HUES6 (cell line): ENCODE results near the gene PDE7B.

Source experiments
- H3K27ac ChIP-seq: 2 replicates; pipeline ENCODE4 v1.7.0; 2013; ENCODE audit warnings: low read depth, mild to moderate bottlenecking, low read length, inconsistent platforms
- H3K27me3 ChIP-seq: 2 replicates; pipeline ENCODE4 v1.6.1; 2013; ENCODE audit warnings: low read length; ENCODE audit not compliant: control insufficient read depth, insufficient read depth
- H3K36me3 ChIP-seq: 2 replicates; pipeline ENCODE4 v1.6.1; 2013; ENCODE audit warnings: low read length; ENCODE audit not compliant: control insufficient read depth, insufficient read depth
- H3K4me1 ChIP-seq: 2 replicates; pipeline ENCODE4 v1.6.1; 2013; ENCODE audit warnings: low read length; ENCODE audit not compliant: control insufficient read depth, insufficient read depth
- H3K4me3 ChIP-seq: 2 replicates; pipeline ENCODE4 v1.5.1; 2013; ENCODE audit warnings: low read depth, low read length
- H3K9ac ChIP-seq: one replicate; pipeline ENCODE4 v1.6.1; 2013; ENCODE audit warnings: mild to moderate bottlenecking, low read length
- H3K9me3 ChIP-seq: 2 replicates; pipeline ENCODE4 v1.6.1; 2013; ENCODE audit warnings: low read depth, low read length; ENCODE audit not compliant: control insufficient read depth, insufficient read depth

The PDE7B gene

DNA sequence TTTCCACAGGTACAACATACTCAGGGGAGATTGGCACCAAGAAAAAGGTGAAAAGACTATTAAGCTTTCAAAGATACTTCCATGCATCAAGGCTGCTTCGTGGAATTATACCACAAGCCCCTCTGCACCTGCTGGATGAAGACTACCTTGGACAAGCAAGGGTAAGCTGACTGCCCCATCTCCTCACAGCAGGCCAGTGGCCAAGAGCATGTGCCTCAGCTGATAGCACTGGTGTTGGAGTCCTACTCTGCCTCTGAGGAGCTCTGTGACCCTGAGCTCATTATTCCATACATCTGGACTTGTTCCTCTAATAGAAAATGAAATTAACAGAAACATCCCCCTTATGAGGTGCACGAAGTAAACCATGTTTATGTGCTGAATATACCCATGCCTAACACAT lies 295.8 kb downstream of the PDE7B start:
- Histone ChIP-seq H3K9me3 (no peaks in the 10 kb centered on the region), H3K36me3 (no peaks in the 10 kb centered on the region), H3K27me3 (no peaks in the 10 kb centered on the region), H3K4me1 (no peaks in the 10 kb centered on the region), H3K27ac (no peak overlapping the region), H3K4me3 (no peak overlapping the region), H3K9ac (no peak overlapping the region)

DNA sequence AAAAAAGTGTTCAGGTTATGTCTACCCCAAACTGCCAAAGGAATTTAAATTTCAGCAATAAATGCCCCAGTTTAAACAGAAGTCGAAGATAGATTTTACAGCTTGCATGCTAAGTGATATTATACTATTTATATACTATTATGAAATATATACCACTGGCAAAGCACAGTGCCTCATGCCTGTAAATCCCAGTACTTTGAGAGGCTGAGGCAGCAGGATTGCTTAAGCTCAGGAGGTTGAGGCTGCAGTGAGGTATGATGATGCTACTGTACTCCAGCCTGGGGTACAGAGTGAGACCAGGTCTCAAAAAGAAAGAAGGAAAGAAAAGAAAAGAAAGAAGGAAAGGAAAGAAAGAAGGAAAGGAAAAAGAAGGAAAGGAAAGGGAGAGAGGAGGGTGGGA lies 296.6 kb downstream of the PDE7B start:
- Histone ChIP-seq H3K27me3 (no peaks in the 10 kb centered on the region), H3K36me3 (no peaks in the 10 kb centered on the region), H3K9me3 (no peaks in the 10 kb centered on the region)

DNA sequence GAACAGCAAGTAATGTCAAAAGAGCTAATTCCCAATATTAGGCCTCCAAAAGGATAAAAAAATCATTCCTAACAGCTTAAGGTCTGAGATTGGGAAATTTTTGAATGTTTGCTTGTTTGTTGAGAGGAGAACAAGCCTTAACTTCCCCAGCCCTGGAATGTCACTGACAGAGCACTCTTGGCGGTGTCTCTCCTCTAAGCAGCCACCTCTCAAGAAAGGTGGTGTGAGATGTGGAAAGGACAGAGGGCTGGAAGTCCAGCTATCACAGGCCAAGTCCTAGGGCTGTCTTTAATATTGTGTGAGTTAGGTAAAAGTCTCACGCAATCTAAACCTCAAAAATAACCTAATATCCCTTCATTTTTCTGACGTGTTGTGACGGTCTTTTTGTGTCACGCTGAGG lies 297.0 kb downstream of the PDE7B start:
- Histone ChIP-seq H3K27me3 (no peaks in the 10 kb centered on the region), H3K27ac (no peak overlapping the region), H3K9me3 (no peaks in the 10 kb centered on the region), H3K36me3 (no peaks in the 10 kb centered on the region), H3K4me1 (no peaks in the 10 kb centered on the region), H3K9ac (no peak overlapping the region), H3K4me3 (no peak overlapping the region)

More for the DNA sequence above, 296.6 kb downstream of the PDE7B start:
- H3K9ac ChIP-seq: no peak overlapping the region
- no peaks in the 10 kb centered on the region for H3K4me1 ChIP-seq
- H3K4me3 ChIP-seq: no peak overlapping the region
- H3K27ac ChIP-seq: no peak overlapping the region

DNA sequence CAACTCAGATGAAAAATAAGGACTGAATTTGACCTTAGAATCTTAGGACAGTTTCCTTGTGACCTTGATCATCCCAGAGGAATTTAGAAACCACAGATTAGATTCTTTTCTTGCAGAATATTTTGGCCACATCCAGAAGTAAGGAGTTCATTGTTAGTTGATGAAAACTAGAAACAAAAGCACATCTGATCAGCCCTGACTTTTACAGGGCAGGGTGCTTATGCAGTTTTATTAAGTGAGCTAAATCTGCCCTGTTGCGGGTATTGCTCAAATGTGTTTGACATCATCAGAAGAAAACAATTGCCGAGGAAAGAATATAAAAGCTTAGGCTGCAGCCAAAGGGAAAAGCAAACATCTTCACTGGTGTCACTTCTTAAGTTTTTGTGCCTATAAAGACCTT lies 297.8 kb downstream of the PDE7B start:
- Histone ChIP-seq H3K9me3 (no peaks in the 10 kb centered on the region), H3K4me1 (no peaks in the 10 kb centered on the region), H3K9ac (no peak overlapping the region), H3K27ac (no peak overlapping the region), H3K4me3 (no peak overlapping the region), H3K36me3 (no peaks in the 10 kb centered on the region), H3K27me3 (no peaks in the 10 kb centered on the region)

DNA sequence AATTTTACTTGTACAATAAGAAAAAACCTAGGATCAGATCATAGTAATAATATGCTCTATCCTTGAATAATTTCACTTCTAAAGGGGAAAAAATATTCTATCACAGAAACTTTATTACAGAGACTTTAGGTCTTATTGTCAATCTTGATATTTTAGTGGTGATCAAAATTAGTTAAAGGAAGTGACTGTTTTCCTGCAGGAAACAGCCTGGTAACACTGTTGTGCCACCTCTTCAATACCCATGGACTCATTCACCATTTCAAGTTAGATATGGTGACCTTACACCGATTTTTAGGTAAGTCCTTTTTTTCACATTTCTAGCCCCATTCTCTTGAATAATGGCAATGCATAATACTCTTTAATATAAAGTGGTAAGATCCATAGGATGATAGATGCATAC lies 299.5 kb downstream of the PDE7B start:
- H3K4me3 ChIP-seq: no peak overlapping the region
- H3K9me3 ChIP-seq: no peaks in the 10 kb centered on the region
- H3K4me1 ChIP-seq: no peaks in the 10 kb centered on the region
- no peak overlapping the region for H3K9ac ChIP-seq
- no peaks in the 10 kb centered on the region for H3K36me3 ChIP-seq
- no peaks in the 10 kb centered on the region for H3K27me3 ChIP-seq
- H3K27ac ChIP-seq: no peak overlapping the region

DNA sequence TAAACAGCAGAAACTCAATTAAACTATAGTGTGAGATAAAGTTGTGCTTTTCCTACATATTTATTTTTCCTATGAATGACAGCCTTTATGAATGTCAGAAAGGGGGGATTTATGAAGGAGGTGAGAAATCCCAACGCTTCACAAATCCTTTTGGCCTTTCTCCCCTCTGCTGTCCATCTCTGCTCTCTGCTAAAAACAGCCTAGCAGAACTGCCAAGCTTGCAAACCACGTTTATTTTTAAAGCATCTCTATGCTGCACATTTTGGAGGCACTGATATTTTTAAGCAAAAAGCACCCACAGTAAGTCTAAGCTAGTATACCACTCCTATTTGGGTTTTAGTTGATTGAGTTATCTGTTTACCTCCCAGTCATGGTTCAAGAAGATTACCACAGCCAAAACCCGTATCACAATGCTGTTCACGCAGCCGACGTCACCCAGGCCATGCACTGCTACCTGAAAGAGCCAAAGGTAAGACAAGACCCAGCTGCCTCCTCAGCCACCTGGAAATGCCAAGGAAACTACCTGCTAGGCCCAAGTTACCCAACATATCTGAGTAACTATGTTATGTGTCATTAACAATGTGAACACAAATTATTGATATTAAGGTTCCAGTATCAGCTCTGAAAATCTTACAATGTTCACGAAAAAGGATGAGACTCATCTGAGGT lies 302.3 kb downstream of the PDE7B start:
- Histone ChIP-seq H3K27ac (no peak overlapping the region), H3K27me3 (no peaks in the 10 kb centered on the region), H3K9ac (no peak overlapping the region), H3K4me3 (no peak overlapping the region), H3K36me3 (no peaks in the 10 kb centered on the region), H3K4me1 (no peaks in the 10 kb centered on the region), H3K9me3 (no peaks in the 10 kb centered on the region)

DNA sequence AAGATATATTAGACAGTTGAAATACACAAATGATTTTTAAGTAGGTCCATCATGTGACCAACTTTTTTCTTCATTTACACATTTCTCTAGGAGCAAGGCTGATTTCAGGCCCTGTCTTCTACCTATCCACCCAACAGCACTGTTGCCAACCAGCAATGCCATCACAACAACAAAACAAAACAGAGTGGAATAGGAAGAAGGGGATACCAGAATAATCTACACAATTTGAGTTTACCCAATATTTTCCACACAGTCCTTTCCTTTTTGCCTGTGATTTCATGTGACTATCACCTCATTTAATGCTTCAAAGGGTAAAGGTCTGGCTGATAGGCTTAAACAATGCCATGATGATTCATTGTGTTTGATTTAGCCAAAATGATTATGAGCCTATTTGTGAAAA lies 303.7 kb downstream of the PDE7B start:
- Histone ChIP-seq H3K9ac (no peak overlapping the region), H3K27me3 (no peaks in the 10 kb centered on the region), H3K4me1 (no peaks in the 10 kb centered on the region), H3K9me3 (no peaks in the 10 kb centered on the region), H3K27ac (no peak overlapping the region), H3K36me3 (no peaks in the 10 kb centered on the region), H3K4me3 (no peak overlapping the region)

DNA sequence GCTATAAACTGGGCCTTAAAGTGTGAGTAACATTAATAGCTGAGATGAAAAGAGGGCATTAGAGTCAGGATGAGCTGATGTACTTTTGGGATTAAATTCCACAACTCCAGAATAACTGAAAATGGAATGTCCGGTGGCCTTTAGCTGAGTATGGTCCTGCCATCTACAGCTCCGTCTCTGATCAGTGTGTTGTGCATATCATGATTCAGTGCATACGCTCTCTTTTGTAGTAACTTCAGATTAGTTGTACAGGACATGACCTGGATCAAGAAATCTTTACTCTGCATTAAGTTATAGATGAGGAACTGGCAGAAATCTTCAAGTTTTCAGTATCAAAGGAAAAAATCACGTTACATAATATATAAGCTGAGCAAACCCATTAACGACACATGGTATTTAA lies 306.2 kb downstream of the PDE7B start:
- no peaks in the 10 kb centered on the region for H3K36me3 ChIP-seq
- H3K9me3 ChIP-seq: peaks cover under 1% of the 10 kb centered on the region; the same call in 1 of the 2 replicates
- no peaks in the 10 kb centered on the region for H3K4me1 ChIP-seq
- H3K9ac ChIP-seq: no peak overlapping the region
- H3K27me3 ChIP-seq: no peaks in the 10 kb centered on the region
- no peak overlapping the region for H3K4me3 ChIP-seq
- H3K27ac ChIP-seq: no peak overlapping the region

DNA sequence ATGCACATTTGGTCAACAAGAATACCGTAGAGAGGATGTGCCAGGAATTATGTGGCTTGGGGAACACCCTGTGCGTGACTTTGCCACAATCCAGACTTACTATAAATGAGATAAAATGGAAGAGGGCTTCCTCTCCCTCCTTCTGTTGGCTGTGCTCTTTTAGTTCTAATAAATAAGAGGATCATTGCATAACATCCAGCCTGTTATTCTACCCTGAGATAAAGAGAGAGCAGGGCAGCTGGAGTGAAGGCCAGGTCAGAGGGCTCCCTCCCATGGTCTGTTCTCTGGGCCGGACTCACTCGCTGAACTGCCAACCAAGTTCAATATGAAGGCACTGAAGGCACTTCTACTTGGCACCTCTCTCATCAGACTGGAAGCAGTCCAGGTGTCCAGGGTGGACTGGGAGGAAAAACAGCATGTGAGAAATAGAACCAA lies 306.9 kb downstream of the PDE7B start:
- Histone ChIP-seq H3K4me3 (no peak overlapping the region), H3K9me3 (peaks cover 7% of the 10 kb centered on the region; the same call in 1 of the 2 replicates), H3K27me3 (no peaks in the 10 kb centered on the region), H3K27ac (no peak overlapping the region), H3K4me1 (no peaks in the 10 kb centered on the region), H3K36me3 (no peaks in the 10 kb centered on the region), H3K9ac (no peak overlapping the region)

DNA sequence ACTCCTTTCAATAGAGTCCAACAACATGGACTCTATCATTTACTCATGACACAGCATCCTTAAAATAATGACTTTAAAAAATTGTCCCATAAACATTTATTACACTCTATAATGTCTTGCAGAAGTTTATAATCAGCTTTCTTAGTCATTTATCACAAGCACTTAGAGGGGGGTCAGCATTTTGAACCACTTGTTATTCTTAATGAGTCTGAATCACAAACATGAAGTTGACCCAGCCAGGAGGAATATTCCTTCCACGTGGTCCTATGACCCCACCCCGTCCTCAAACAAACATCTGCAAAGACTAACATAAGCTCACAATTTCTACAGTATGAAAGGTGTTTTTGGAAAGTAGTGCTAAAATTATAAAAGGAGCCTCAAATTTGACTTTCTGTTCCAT lies 307.5 kb downstream of the PDE7B start:
- H3K9ac ChIP-seq: no peak overlapping the region
- no peaks in the 10 kb centered on the region for H3K4me1 ChIP-seq
- H3K36me3 ChIP-seq: no peaks in the 10 kb centered on the region
- H3K27me3 ChIP-seq: no peaks in the 10 kb centered on the region
- H3K9me3 ChIP-seq: peaks cover 7% of the 10 kb centered on the region; the same call in 1 of the 2 replicates
- H3K27ac ChIP-seq: no peak overlapping the region
- H3K4me3 ChIP-seq: no peak overlapping the region

DNA sequence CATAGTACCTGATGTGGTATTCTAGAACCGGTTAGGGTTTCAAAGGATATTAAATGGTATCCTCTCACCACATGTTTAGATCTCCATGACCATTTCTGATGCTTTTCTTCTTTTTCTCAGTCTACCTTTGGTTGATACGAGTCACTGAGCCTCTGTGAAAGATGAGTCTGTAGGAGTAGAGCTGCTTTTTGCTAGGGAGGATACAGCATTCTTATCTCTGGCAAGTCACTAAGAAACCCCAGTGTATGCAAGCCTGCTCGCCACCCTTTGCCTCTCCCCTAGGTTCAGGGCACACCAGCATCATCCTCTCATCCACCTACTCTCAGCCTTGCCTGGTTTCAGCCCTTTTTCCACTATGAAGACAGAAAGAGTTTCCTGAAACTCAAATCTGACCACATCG lies 308.7 kb downstream of the PDE7B start:
- Histone ChIP-seq H3K4me1 (no peaks in the 10 kb centered on the region), H3K27me3 (no peaks in the 10 kb centered on the region), H3K9ac (no peak overlapping the region), H3K27ac (no peak overlapping the region), H3K4me3 (no peak overlapping the region), H3K9me3 (peaks cover 7% of the 10 kb centered on the region; the same call in 1 of the 2 replicates), H3K36me3 (no peaks in the 10 kb centered on the region)
